Liver (tissue), 9 donors: ENCODE results near the gene HUS1B. TPM values are rescaled to one million over a fixed set of nuclear protein-coding genes. Genes with fewer than 3 reads are reported as not detected.

ENCODE experiments used
- DNase-seq: peaks from one replicate; pipeline ENCODE4 v3.0.0-alpha.2; 2017; ENCODE audit warnings: low spot score
- H3K27ac ChIP-seq, 2 donors: one replicate each; pipeline ENCODE4 v1.7.0; 2013; ENCODE audit warnings: inconsistent platforms in 2 of 2, low read length in 2 of 2, control low read depth in 1 of 2, low read depth in 1 of 2, mild to moderate bottlenecking in 1 of 2
- H3K27me3 ChIP-seq, 4 donors: one replicate each; pipeline versions ENCODE4 v1.6.1 to v1.7.0; 2013; ENCODE audit warnings: low read length in 3 of 4, inconsistent platforms in 1 of 4, mild to moderate bottlenecking in 1 of 4, moderate library complexity in 1 of 4; ENCODE audit not compliant: control insufficient read depth in 4 of 4, insufficient read depth in 4 of 4
- H3K36me3 ChIP-seq, 4 donors: one replicate each; pipeline versions ENCODE4 v1.6.1 to v1.7.0; 2013; ENCODE audit warnings: low read length in 3 of 4, mild to moderate bottlenecking in 3 of 4, low read depth in 1 of 4, moderate library complexity in 1 of 4; ENCODE audit not compliant: control insufficient read depth in 4 of 4, insufficient read depth in 3 of 4
- H3K4me1 ChIP-seq, 4 donors: one replicate each; pipeline versions ENCODE4 v1.6.1 to v1.7.0; 2013; ENCODE audit warnings: low read length in 3 of 4, mild to moderate bottlenecking in 3 of 4, moderate library complexity in 1 of 4; ENCODE audit not compliant: control insufficient read depth in 4 of 4, insufficient read depth in 4 of 4
- H3K4me3 ChIP-seq, 3 donors: one replicate each; pipeline versions ENCODE4 v1.6.1 to v1.7.0; 2013; ENCODE audit warnings: low read length in 3 of 3, control low read depth in 1 of 3, low read depth in 1 of 3, mild to moderate bottlenecking in 1 of 3
- H3K9ac ChIP-seq, 2 donors: one replicate each; pipeline ENCODE4 v1.7.0; 2013; ENCODE audit warnings: low read length in 2 of 2, mild to moderate bottlenecking in 2 of 2, moderate library complexity in 2 of 2, control low read depth in 1 of 2, low read depth in 1 of 2
- H3K9me3 ChIP-seq, 4 donors: one replicate each; pipeline versions ENCODE4 v1.6.1 to v1.7.0; 2013; ENCODE audit warnings: low read length in 3 of 4; ENCODE audit not compliant: control insufficient read depth in 4 of 4
- ATF3 ChIP-seq: IDR thresholded peaks from 2 replicates; pipeline ENCODE4 v1.6.1; 2016; ENCODE audit warnings: antibody characterized with exemption
- CTCF ChIP-seq: fragments of 150-350 bp; IDR thresholded peaks from 2 replicates; pipeline ENCODE4 v1.5.1; 2017; ENCODE audit warnings: improper control_type of control experiment, low read depth, low read length; ENCODE audit not compliant: missing input control
- EGR1 ChIP-seq, 2 donors: IDR thresholded peaks; 2 replicates each; pipeline ENCODE4 v1.6.1; 2016 to 2018; ENCODE audit warnings: antibody characterized with exemption in 2 of 2, low read depth in 2 of 2
- FOXA1 ChIP-seq: IDR thresholded peaks from 2 replicates; pipeline ENCODE4 v1.6.1; 2016; ENCODE audit warnings: antibody characterized with exemption
- GABPA ChIP-seq, 2 donors: IDR thresholded peaks in 1 of 2; conservative IDR thresholded peaks in 1 of 2; 2 replicates each; pipeline ENCODE4 v1.6.1; 2016; ENCODE audit warnings: antibody characterized with exemption in 2 of 2, mild to moderate bottlenecking in 1 of 2, moderate library complexity in 1 of 2
- HNF4G ChIP-seq: IDR thresholded peaks from 2 replicates; pipeline ENCODE4 v1.6.1; 2016; ENCODE audit warnings: antibody characterized with exemption
- JUND ChIP-seq, 2 donors: IDR thresholded peaks; 2 replicates each; pipeline ENCODE4 v1.6.1; 2016; ENCODE audit warnings: antibody characterized with exemption in 2 of 2
- NR2F2 ChIP-seq: IDR thresholded peaks from 2 replicates; pipeline ENCODE4 v1.6.1; 2016; ENCODE audit warnings: antibody characterized with exemption
- REST ChIP-seq: IDR thresholded peaks from 2 replicates; pipeline ENCODE4 v1.6.1; 2016; ENCODE audit warnings: antibody characterized with exemption, mild to moderate bottlenecking
- RXRA ChIP-seq, 2 donors: IDR thresholded peaks; 2 replicates each; pipeline ENCODE4 v1.6.1; 2017 to 2018; ENCODE audit warnings: antibody characterized with exemption in 2 of 2, mild to moderate bottlenecking in 1 of 2
- SP1 ChIP-seq: IDR thresholded peaks from 2 replicates; pipeline ENCODE4 v1.6.1; 2018; ENCODE audit warnings: antibody characterized with exemption, mild to moderate bottlenecking
- TAF1 ChIP-seq: conservative IDR thresholded peaks from 2 replicates; pipeline ENCODE4 v1.6.1; 2016; ENCODE audit warnings: antibody characterized with exemption, mild to moderate bottlenecking
- YY1 ChIP-seq: IDR thresholded peaks from 2 replicates; pipeline ENCODE4 v1.6.1; 2016; ENCODE audit warnings: antibody characterized with exemption, mild to moderate bottlenecking
- WGBS: extraction: QIAGEN DNeasy Blood & Tissue Kit; methylation state at CpG from one replicate; pipeline ENCODE4 v1.1.7; 2013; 5-methylcytosine and 5-hydroxymethylcytosine counted together
- polyA plus RNA-seq, 2 donors: library from polyadenylated mRNA; stranded (reverse) in 1 of 2; unstranded in 1 of 2; fragments of 200-250 nt in 1 of 2; fragments of >200 nt in 1 of 2; fragmentation: Nextera tagmentation in 1 of 2; extraction: Ambion mirVana in 1 of 2; gene quantifications; one replicate each; pipeline versions ENCODE4 v1.2.1 to v1.2.3, GENCODE V29; 2013 to 2015
- total RNA-seq, 2 donors: library from RNA; depleted of rRNA; stranded (reverse); fragments of >200 nt; gene quantifications; one replicate each; pipeline ENCODE4 v1.2.3, GENCODE V29; 2014
- TF ChIP-seq, protein P1 (sequence below): IDR thresholded peaks from 2 replicates; pipeline ENCODE4 v1.6.1; 2016; ENCODE audit warnings: antibody characterized with exemption
- donor health status: healthy.
- donor health status: healthy.
- donor health status: healthy.
- donor health status: healthy.
- donor health status: healthy.

HUS1B gene
- total and polyA plus RNA-seq, 4 donors, result 0.07 to 1.3 (median 0.51) TPM; not detected in 1

GRCh38 chr6:636488-636887, 20.4 kb downstream of the HUS1B start:
- 73% methylated on average over 5 of the region's 5 CpGs for WGBS
- H3K4me3 ChIP-seq, result no peak overlapping the region
- no peaks in the 10 kb centered on the region for H3K9me3 ChIP-seq
- peaks cover 0 to 2% (median 0%) of the 10 kb centered on the region in 4 donors for H3K36me3 ChIP-seq
- H3K27ac ChIP-seq, result no peak overlapping the region
- no peaks in the 10 kb centered on the region for H3K4me1 ChIP-seq
- DNase-seq, result no peak
- H3K9ac ChIP-seq, result no peak overlapping the region
- no peaks in the 10 kb centered on the region for H3K27me3 ChIP-seq
- TF ChIP-seq YY1, result no peak
- no peak for TF ChIP-seq EGR1 (IDR thresholded peaks at IDR 0.05; ENCODE audit: low read depth in 2 of 2)
- TF ChIP-seq RXRA (IDR thresholded peaks at IDR 0.05), result no peak
- TF ChIP-seq HNF4G, result no peak
- TF ChIP-seq, protein P1, sequence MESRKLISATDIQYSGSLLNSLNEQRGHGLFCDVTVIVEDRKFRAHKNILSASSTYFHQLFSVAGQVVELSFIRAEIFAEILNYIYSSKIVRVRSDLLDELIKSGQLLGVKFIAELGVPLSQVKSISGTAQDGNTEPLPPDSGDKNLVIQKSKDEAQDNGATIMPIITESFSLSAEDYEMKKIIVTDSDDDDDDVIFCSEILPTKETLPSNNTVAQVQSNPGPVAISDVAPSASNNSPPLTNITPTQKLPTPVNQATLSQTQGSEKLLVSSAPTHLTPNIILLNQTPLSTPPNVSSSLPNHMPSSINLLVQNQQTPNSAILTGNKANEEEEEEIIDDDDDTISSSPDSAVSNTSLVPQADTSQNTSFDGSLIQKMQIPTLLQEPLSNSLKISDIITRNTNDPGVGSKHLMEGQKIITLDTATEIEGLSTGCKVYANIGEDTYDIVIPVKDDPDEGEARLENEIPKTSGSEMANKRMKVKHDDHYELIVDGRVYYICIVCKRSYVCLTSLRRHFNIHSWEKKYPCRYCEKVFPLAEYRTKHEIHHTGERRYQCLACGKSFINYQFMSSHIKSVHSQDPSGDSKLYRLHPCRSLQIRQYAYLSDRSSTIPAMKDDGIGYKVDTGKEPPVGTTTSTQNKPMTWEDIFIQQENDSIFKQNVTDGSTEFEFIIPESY, result no peak
- no peak for TF ChIP-seq REST
- TF ChIP-seq TAF1, result no peak
- no peak for TF ChIP-seq SP1
- no peak for TF ChIP-seq NR2F2
- no peak for TF ChIP-seq CTCF
- TF ChIP-seq GABPA (IDR thresholded peaks at IDR 0.05 in 1 of 2, conservative IDR thresholded peaks at IDR 0.05 in 1 of 2), result no peak
- no peak for TF ChIP-seq ATF3
- no peak for TF ChIP-seq FOXA1

DNA sequence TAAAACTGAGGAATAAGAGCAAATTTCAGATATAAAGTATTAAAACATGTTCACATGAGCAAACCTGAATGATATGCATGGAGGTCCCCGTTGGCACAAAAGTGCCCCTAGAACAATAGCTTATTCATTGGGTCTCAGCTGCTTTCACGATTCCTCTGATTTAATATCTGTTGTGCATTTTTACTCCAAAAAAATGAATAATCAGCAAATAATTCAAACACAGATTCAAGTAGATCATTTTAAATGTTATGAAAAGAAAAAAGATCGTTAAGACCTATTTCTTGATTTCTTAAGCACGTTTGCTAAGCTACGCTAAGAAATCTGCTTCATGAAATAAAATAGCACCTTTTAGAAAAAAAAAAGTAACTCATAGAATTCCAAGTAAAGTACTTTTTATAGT, 21.7 kb downstream of the HUS1B start:
- no peak overlapping the region for H3K9ac ChIP-seq
- H3K36me3 ChIP-seq, result peaks cover 0 to 3% (median 1%) of the 10 kb centered on the region in 4 donors
- no peak overlapping the region for H3K4me3 ChIP-seq
- H3K27ac ChIP-seq, result no peak overlapping the region
- no peak for DNase-seq
- no peaks in the 10 kb centered on the region for H3K4me1 ChIP-seq
- no peaks in the 10 kb centered on the region for H3K9me3 ChIP-seq
- 94% methylated on average over 5 of the region's 5 CpGs for WGBS
- H3K27me3 ChIP-seq, result no peaks in the 10 kb centered on the region
- TF ChIP-seq RXRA (IDR thresholded peaks at IDR 0.05), result no peak
- TF ChIP-seq NR2F2, result no peak
- no peak for TF ChIP-seq EGR1 (IDR thresholded peaks at IDR 0.05; ENCODE audit: low read depth in 2 of 2)
- no peak for TF ChIP-seq REST
- TF ChIP-seq TAF1, result no peak
- TF ChIP-seq, protein P1, result no peak
- no peak for TF ChIP-seq YY1
- TF ChIP-seq JUND (IDR thresholded peaks at IDR 0.05), result no peak
- no peak for TF ChIP-seq ATF3
- TF ChIP-seq CTCF, result no peak
